ENCODE data around the gene ZNF514. TPM values are rescaled to one million over a fixed set of nuclear protein-coding genes. Genes with fewer than 3 reads are reported as not detected.

Gene ZNF514
- total and polyA plus RNA-seq, 2 donors (not counting 1 experiment from before 2014, with no cell fraction given) = 15.5 to 37.0 TPM

GRCh38 chr2:95181774-95182173 lies 22.1 kb upstream of the ZNF514 start:
- intact Hi-C loops (cut with micrococcal nuclease) = no loop called here
- no peak overlapping the region for H3K27ac Mint-ChIP-seq

GRCh38 chr2:95179451-95179850 lies 19.8 kb upstream of the ZNF514 start:
- ChIA-PET POLR2A (no interaction called here), CTCF (no interaction called here)
- TF ChIP-seq EZH2 (IDR thresholded peaks at IDR 0.05; ENCODE audit: borderline replicate concordance, insufficient read depth, low read depth, low read length, poor library complexity, severe bottlenecking) (no peak), CTCF (IDR thresholded peaks at IDR 0.05) (no peak)
- Mint-ChIP-seq H3K27ac (no peak overlapping the region), H3K4me1 (no peaks in the 10 kb centered on the region), H3K4me3 (no peak overlapping the region), H3K9me3 (ENCODE audit: insufficient read depth) (peaks cover 3% of the 10 kb centered on the region), H3K27me3 (no peaks in the 10 kb centered on the region)
- peaks cover 2% of the 10 kb centered on the region for H4K20me1 ChIP-seq (ENCODE audit: control insufficient read depth, insufficient read depth, low read length, poor library complexity, severe bottlenecking)
- H3K36me3 ChIP-seq (replicated peaks in 1 of 2; ENCODE audit: control extremely low read depth in 1 of 2, control insufficient read depth in 1 of 2, extremely low read depth in 1 of 2, insufficient read depth in 2 of 2, low read length in 1 of 2) = peaks cover 0 to 39% of the 10 kb centered on the region in 2 experiments
- no peak overlapping the region for H3K4me3 ChIP-seq (ENCODE audit: control extremely low read depth in 1 of 5, extremely low read depth in 1 of 5, insufficient read depth in 1 of 5, low read depth in 2 of 5, low read length in 4 of 5)
- ATAC-seq (ENCODE audit: low read depth) (no peak), DNase-seq (no peak)
- no peak overlapping the region for H2AFZ ChIP-seq (ENCODE audit: insufficient read depth, low read depth, low read length, poor library complexity, severe bottlenecking)
- no peaks in the 10 kb centered on the region for H3K27me3 ChIP-seq (replicated peaks in 1 of 4; ENCODE audit: control extremely low read depth in 1 of 4, control insufficient read depth in 3 of 4, insufficient read depth in 4 of 4, low read length in 3 of 4)
- peaks cover 3% of the 10 kb centered on the region for H3K79me2 ChIP-seq (ENCODE audit: control insufficient read depth, insufficient read depth, low read length)
- H3K4me1 ChIP-seq (ENCODE audit: control insufficient read depth in 2 of 2, insufficient read depth in 2 of 2, low read length in 2 of 2) = no peaks in the 10 kb centered on the region
- WGBS (ENCODE audit: insufficient coverage) = 100% methylated on average over 7 of the region's 7 CpGs
- intact Hi-C loops (cut with micrococcal nuclease) = no loop called here
- no peak overlapping the region for H3K27ac ChIP-seq (ENCODE audit: low read length in 2 of 2)
- no peak overlapping the region for H3K9ac ChIP-seq (ENCODE audit: low read length)
- H3K4me2 ChIP-seq (replicated peaks; ENCODE audit: low read depth, low read length, poor library complexity, severe bottlenecking) = no peak overlapping the region
- H3K9me3 ChIP-seq (ENCODE audit: control extremely low read depth in 1 of 3, control insufficient read depth in 2 of 3, insufficient read depth in 1 of 3, low read length in 2 of 3) = peaks cover 1 to 22% (median 9%) of the 10 kb centered on the region in 3 donors

More at GRCh38 chr2:95181774-95182173, 22.1 kb upstream of the ZNF514 start:
- Histone ChIP-seq H3K9me3 (ENCODE audit: control extremely low read depth in 1 of 3, control insufficient read depth in 2 of 3, insufficient read depth in 1 of 3, low read length in 2 of 3) (peaks cover 1 to 26% (median 9%) of the 10 kb centered on the region in 3 donors), H3K4me3 (ENCODE audit: control extremely low read depth in 1 of 5, extremely low read depth in 1 of 5, insufficient read depth in 1 of 5, low read depth in 2 of 5, low read length in 4 of 5) (no peak overlapping the region), H2AFZ (ENCODE audit: insufficient read depth, low read depth, low read length, poor library complexity, severe bottlenecking) (no peak overlapping the region), H3K27me3 (replicated peaks in 1 of 4; ENCODE audit: control extremely low read depth in 1 of 4, control insufficient read depth in 3 of 4, insufficient read depth in 4 of 4, low read length in 3 of 4) (no peaks in the 10 kb centered on the region), H3K4me1 (ENCODE audit: control insufficient read depth in 2 of 2, insufficient read depth in 2 of 2, low read length in 2 of 2) (no peaks in the 10 kb centered on the region), H3K4me2 (replicated peaks; ENCODE audit: low read depth, low read length, poor library complexity, severe bottlenecking) (no peak overlapping the region), H3K79me2 (ENCODE audit: control insufficient read depth, insufficient read depth, low read length) (no peaks in the 10 kb centered on the region), H3K27ac (ENCODE audit: low read length in 2 of 2) (no peak overlapping the region), H3K9ac (ENCODE audit: low read length) (no peak overlapping the region), H3K36me3 (replicated peaks in 1 of 2; ENCODE audit: control extremely low read depth in 1 of 2, control insufficient read depth in 1 of 2, extremely low read depth in 1 of 2, insufficient read depth in 2 of 2, low read length in 1 of 2) (peaks cover 0 to 39% of the 10 kb centered on the region in 2 experiments), H4K20me1 (ENCODE audit: control insufficient read depth, insufficient read depth, low read length, poor library complexity, severe bottlenecking) (no peaks in the 10 kb centered on the region)
- ATAC-seq (ENCODE audit: low read depth) (no peak), DNase-seq (no peak)
- no peak for TF ChIP-seq EZH2 (IDR thresholded peaks at IDR 0.05; ENCODE audit: borderline replicate concordance, insufficient read depth, low read depth, low read length, poor library complexity, severe bottlenecking)
- TF ChIP-seq CTCF (IDR thresholded peaks at IDR 0.05) = no peak
- ChIA-PET CTCF (no interaction called here), POLR2A (no interaction called here)
- Mint-ChIP-seq H3K27me3 (no peaks in the 10 kb centered on the region), H3K4me1 (no peaks in the 10 kb centered on the region), H3K9me3 (ENCODE audit: insufficient read depth) (peaks cover 8% of the 10 kb centered on the region), H3K4me3 (no peak overlapping the region)
- WGBS (ENCODE audit: insufficient coverage) = 98% methylated on average over 11 of the region's 18 CpGs
